Measurements from ENCODE around the gene SCN4B. TPM values are rescaled to one million over a fixed set of nuclear protein-coding genes. Genes with fewer than 3 reads are reported as not detected.

SCN4B gene
- total RNA-seq, 3 donors from 2014 or later (not counting 1 experiment from before 2014, with no cell fraction given): 0.33 TPM; not detected in 2

DNA sequence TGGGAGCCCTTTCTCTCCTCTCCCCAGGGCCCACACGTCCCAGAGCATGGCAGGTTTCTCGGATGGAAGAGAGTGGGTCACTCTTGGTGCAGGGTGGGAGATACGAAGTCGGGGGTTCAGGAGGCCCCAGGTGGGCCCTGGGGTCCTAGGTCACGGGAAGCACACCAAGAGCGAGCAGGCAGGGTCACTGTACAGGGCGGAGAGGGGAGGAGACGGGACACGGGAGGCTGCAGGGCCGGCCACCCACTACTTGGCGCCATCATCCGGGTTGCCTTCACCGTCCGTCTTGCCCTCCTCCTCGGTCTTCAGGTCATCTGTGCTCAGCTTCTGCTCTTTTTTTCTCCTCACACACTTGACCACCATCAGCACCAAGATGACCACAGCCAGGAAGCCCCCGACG, 14.0 kb upstream of the SCN4B start:
- H3K4me3 ChIP-seq (ENCODE audit: low read length): no peak overlapping the region
- Mint-ChIP-seq H3K36me3 (no peaks in the 10 kb centered on the region), H3K4me1 (no peaks in the 10 kb centered on the region), H3K27me3 (ENCODE audit: low read depth in 2 of 2) (peaks cover 7 to 12% of the 10 kb centered on the region in 2 donors), H3K9me3 (no peaks in the 10 kb centered on the region), H3K27ac (no peak overlapping the region), H3K4me3 (no peak overlapping the region)
- H3K4me1 ChIP-seq (ENCODE audit: control insufficient read depth, insufficient read depth, low read length): peaks cover 4% of the 10 kb centered on the region
- no peak overlapping the region for H3K27ac ChIP-seq (ENCODE audit: low read length)
- no peak for ATAC-seq
- DNase-seq: no peak
- H3K27me3 ChIP-seq (ENCODE audit: control insufficient read depth, insufficient read depth, low read length): no peaks in the 10 kb centered on the region
- no peaks in the 10 kb centered on the region for H3K36me3 ChIP-seq (ENCODE audit: control insufficient read depth, insufficient read depth, low read length)
- TF ChIP-seq CTCF (IDR thresholded peaks at IDR 0.05): no peak
- H3K9me3 ChIP-seq (ENCODE audit: control insufficient read depth, insufficient read depth, low read length): no peaks in the 10 kb centered on the region
- intact Hi-C loops (cut with micrococcal nuclease): no loop called here
- WGBS (ENCODE audit: insufficient coverage): 85% methylated on average over 17 of the region's 17 CpGs

DNA sequence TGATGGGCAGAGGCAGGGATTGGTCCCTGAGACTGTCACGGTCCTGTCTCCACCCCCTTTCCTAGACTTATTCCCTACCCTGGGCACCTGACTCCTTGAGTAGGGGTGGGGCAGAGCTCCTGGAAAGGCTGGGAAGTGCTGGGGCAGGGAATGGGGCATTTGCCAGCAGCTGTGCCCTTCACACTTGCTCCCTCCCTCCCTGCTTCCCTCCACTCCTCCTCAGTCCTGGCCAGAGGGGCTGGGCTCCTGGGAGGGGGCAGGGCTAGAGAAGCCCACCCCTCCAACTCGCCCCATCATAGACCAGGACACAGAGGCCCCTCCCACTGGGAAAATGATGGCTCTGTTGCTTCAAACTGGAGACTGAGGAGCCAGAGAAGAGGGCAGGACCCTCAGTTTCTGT, 12.3 kb upstream of the SCN4B start:
- Mint-ChIP-seq H3K4me3 (no peak overlapping the region), H3K27me3 (ENCODE audit: low read depth in 2 of 2) (peaks cover 6 to 7% of the 10 kb centered on the region in 2 donors), H3K36me3 (no peaks in the 10 kb centered on the region), H3K27ac (no peak overlapping the region), H3K9me3 (no peaks in the 10 kb centered on the region), H3K4me1 (no peaks in the 10 kb centered on the region)
- no peak for TF ChIP-seq CTCF (IDR thresholded peaks at IDR 0.05)
- ATAC-seq (no peak), DNase-seq (no peak)
- H3K36me3 ChIP-seq (ENCODE audit: control insufficient read depth, insufficient read depth, low read length): no peaks in the 10 kb centered on the region
- H3K4me3 ChIP-seq (ENCODE audit: low read length): no peak overlapping the region
- no peaks in the 10 kb centered on the region for H3K4me1 ChIP-seq (ENCODE audit: control insufficient read depth, insufficient read depth, low read length)
- 86% methylated on average over 1 of the region's 2 CpGs for WGBS (ENCODE audit: insufficient coverage)
- no peak overlapping the region for H3K27ac ChIP-seq (ENCODE audit: low read length)
- no peaks in the 10 kb centered on the region for H3K9me3 ChIP-seq (ENCODE audit: control insufficient read depth, insufficient read depth, low read length)
- intact Hi-C loops (cut with micrococcal nuclease): no loop called here
- no peaks in the 10 kb centered on the region for H3K27me3 ChIP-seq (ENCODE audit: control insufficient read depth, insufficient read depth, low read length)

- intact Hi-C loops (cut with micrococcal nuclease): no loop called here
- no peak for TF ChIP-seq CTCF (IDR thresholded peaks at IDR 0.05)
- Mint-ChIP-seq H3K9me3 (no peaks in the 10 kb centered on the region), H3K4me1 (no peaks in the 10 kb centered on the region), H3K27me3 (ENCODE audit: low read depth in 2 of 2) (peaks cover 13 to 16% of the 10 kb centered on the region in 2 donors), H3K36me3 (no peaks in the 10 kb centered on the region), H3K4me3 (no peak overlapping the region), H3K27ac (no peak overlapping the region)
- Histone ChIP-seq H3K27me3 (ENCODE audit: control insufficient read depth, insufficient read depth, low read length) (no peaks in the 10 kb centered on the region), H3K27ac (ENCODE audit: low read length) (no peak overlapping the region), H3K4me1 (ENCODE audit: control insufficient read depth, insufficient read depth, low read length) (no peaks in the 10 kb centered on the region), H3K4me3 (ENCODE audit: low read length) (no peak overlapping the region), H3K9me3 (ENCODE audit: control insufficient read depth, insufficient read depth, low read length) (no peaks in the 10 kb centered on the region), H3K36me3 (ENCODE audit: control insufficient read depth, insufficient read depth, low read length) (no peaks in the 10 kb centered on the region)
- no peak for DNase-seq
- 61% methylated on average over 5 of the region's 5 CpGs for WGBS (ENCODE audit: insufficient coverage)
- no peak for ATAC-seq
Observed at GRCh38 chr11:118163494-118163893, 10.9 kb upstream of the SCN4B start.

DNA sequence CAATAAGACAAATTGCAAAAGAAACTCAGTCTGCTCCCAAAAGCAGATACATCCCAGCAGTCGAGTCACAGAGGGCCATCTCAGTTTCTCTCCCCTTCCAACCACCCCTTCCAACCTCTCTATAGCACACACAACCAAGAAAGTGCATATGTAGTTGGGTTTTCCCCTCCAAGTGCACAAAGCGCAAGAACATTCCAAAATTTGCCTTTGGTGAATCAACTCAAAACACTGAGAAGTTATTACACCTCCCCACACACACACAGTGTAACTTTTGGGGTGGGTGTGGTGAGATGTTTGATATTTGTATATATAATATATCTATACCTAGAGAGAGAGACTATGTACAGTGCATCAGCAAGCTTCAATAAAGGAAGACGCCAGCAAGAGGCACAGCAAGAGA, 10.2 kb upstream of the SCN4B start:
- DNase-seq (no peak), ATAC-seq (no peak)
- WGBS (ENCODE audit: insufficient coverage): 78% methylated on average over 2 of the region's 3 CpGs
- H3K27ac ChIP-seq (ENCODE audit: low read length): no peak overlapping the region
- H3K4me3 Mint-ChIP-seq: no peak overlapping the region
- no peaks in the 10 kb centered on the region for H3K4me1 ChIP-seq (ENCODE audit: control insufficient read depth, insufficient read depth, low read length)
- no peaks in the 10 kb centered on the region for H3K36me3 Mint-ChIP-seq
- H3K27me3 ChIP-seq (ENCODE audit: control insufficient read depth, insufficient read depth, low read length): no peaks in the 10 kb centered on the region
- no peaks in the 10 kb centered on the region for H3K9me3 ChIP-seq (ENCODE audit: control insufficient read depth, insufficient read depth, low read length)
- no peak overlapping the region for H3K4me3 ChIP-seq (ENCODE audit: low read length)
- intact Hi-C loops (cut with micrococcal nuclease): no loop called here
- TF ChIP-seq CTCF (IDR thresholded peaks at IDR 0.05): no peak
- no peaks in the 10 kb centered on the region for H3K9me3 Mint-ChIP-seq
- no peaks in the 10 kb centered on the region for H3K36me3 ChIP-seq (ENCODE audit: control insufficient read depth, insufficient read depth, low read length)
- H3K4me1 Mint-ChIP-seq: no peaks in the 10 kb centered on the region
- peaks cover 18 to 22% of the 10 kb centered on the region in 2 donors for H3K27me3 Mint-ChIP-seq (ENCODE audit: low read depth in 2 of 2)
- no peak overlapping the region for H3K27ac Mint-ChIP-seq
